ENCODE data around the gene PPP1R16B.

DNA sequence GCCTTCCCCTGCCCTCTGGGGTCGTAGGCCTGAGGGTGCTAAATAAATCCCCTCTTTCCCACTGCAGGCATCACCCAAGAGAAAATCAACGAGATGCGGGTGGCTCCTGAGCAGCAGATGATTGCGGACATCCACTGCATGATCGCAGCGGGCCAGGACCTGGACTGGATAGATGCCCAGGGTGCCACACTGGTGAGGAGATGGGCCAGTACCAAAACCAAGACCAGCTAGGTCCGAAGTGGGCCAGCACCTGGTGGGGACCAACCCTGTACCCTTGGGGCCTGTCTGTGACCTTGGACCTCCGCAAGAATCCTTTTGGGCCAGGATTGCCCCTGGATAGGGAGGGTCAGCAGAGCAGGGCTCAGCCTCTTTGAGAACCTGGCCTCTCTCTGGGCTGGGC is 97.1 kb downstream of the PPP1R16B start:
- TF ChIP-seq, protein P1, sequence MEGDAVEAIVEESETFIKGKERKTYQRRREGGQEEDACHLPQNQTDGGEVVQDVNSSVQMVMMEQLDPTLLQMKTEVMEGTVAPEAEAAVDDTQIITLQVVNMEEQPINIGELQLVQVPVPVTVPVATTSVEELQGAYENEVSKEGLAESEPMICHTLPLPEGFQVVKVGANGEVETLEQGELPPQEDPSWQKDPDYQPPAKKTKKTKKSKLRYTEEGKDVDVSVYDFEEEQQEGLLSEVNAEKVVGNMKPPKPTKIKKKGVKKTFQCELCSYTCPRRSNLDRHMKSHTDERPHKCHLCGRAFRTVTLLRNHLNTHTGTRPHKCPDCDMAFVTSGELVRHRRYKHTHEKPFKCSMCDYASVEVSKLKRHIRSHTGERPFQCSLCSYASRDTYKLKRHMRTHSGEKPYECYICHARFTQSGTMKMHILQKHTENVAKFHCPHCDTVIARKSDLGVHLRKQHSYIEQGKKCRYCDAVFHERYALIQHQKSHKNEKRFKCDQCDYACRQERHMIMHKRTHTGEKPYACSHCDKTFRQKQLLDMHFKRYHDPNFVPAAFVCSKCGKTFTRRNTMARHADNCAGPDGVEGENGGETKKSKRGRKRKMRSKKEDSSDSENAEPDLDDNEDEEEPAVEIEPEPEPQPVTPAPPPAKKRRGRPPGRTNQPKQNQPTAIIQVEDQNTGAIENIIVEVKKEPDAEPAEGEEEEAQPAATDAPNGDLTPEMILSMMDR (IDR thresholded peaks at IDR 0.05; ENCODE audit: poor library complexity): no peak
- TF ChIP-seq EZH2 (IDR thresholded peaks at IDR 0.05; ENCODE audit: borderline replicate concordance): no peak
